HG02852 (cell line): ENCODE measurements around the gene CD93.

Experiments used
- ATAC-seq: cut with Tn5 transposase; IDR thresholded peaks from one replicate; pipeline ENCODE4 v1.9.1; 2021; ENCODE audit warnings: mild to moderate bottlenecking, moderate library complexity; ENCODE audit not compliant: unreplicated experiment

The CD93 gene

GRCh38 chr20:23120936-23121750 lies 35.0 kb upstream of the CD93 start:
- no peak for ATAC-seq

GRCh38 chr20:23120261-23120660 lies 34.1 kb upstream of the CD93 start:
- ATAC-seq = no peak

- ATAC-seq = no peak
Measured at GRCh38 chr20:23119456-23120216, 33.5 kb upstream of the CD93 start.

GRCh38 chr20:23118766-23119165 lies 32.6 kb upstream of the CD93 start:
- ATAC-seq = no peak

GRCh38 chr20:23118144-23118543 lies 32.0 kb upstream of the CD93 start:
- ATAC-seq = no peak

GRCh38 chr20:23117738-23118137 lies 31.6 kb upstream of the CD93 start:
- ATAC-seq = no peak

GRCh38 chr20:23116311-23117089 lies 30.4 kb upstream of the CD93 start:
- no peak for ATAC-seq

GRCh38 chr20:23115822-23116221 lies 29.7 kb upstream of the CD93 start:
- peak; percentile 63 for ATAC-seq

- no peak for ATAC-seq
Measured at GRCh38 chr20:23114448-23115082, 28.4 kb upstream of the CD93 start.

GRCh38 chr20:23114018-23114417 lies 27.9 kb upstream of the CD93 start:
- no peak for ATAC-seq

- ATAC-seq = no peak
Measured at GRCh38 chr20:23112595-23112994, 26.5 kb upstream of the CD93 start.

GRCh38 chr20:23111944-23112342 lies 25.8 kb upstream of the CD93 start:
- no peak for ATAC-seq

- no peak for ATAC-seq
Measured at GRCh38 chr20:23111307-23111943, 25.3 kb upstream of the CD93 start.

GRCh38 chr20:23108871-23109270 lies 22.7 kb upstream of the CD93 start:
- ATAC-seq = no peak

- ATAC-seq = no peak
Measured at GRCh38 chr20:23107466-23107865, 21.3 kb upstream of the CD93 start.

GRCh38 chr20:23106271-23106851 lies 20.2 kb upstream of the CD93 start:
- ATAC-seq = no peak

GRCh38 chr20:23105193-23105592 lies 19.1 kb upstream of the CD93 start:
- no peak for ATAC-seq

GRCh38 chr20:23103284-23104018 lies 17.3 kb upstream of the CD93 start:
- no peak for ATAC-seq

GRCh38 chr20:23101696-23102406 lies 15.7 kb upstream of the CD93 start:
- no peak for ATAC-seq
